Measurements from ENCODE around the gene EXT2. TPM values are rescaled to one million over a fixed set of nuclear protein-coding genes. Genes with fewer than 3 reads are reported as not detected.

The EXT2 gene
- total and polyA plus RNA-seq, 2 of the 13 experiments (the other 11 are each of a cell fraction or from before 2014, with no cell fraction given): 61.5 to 68.7 TPM

DNA sequence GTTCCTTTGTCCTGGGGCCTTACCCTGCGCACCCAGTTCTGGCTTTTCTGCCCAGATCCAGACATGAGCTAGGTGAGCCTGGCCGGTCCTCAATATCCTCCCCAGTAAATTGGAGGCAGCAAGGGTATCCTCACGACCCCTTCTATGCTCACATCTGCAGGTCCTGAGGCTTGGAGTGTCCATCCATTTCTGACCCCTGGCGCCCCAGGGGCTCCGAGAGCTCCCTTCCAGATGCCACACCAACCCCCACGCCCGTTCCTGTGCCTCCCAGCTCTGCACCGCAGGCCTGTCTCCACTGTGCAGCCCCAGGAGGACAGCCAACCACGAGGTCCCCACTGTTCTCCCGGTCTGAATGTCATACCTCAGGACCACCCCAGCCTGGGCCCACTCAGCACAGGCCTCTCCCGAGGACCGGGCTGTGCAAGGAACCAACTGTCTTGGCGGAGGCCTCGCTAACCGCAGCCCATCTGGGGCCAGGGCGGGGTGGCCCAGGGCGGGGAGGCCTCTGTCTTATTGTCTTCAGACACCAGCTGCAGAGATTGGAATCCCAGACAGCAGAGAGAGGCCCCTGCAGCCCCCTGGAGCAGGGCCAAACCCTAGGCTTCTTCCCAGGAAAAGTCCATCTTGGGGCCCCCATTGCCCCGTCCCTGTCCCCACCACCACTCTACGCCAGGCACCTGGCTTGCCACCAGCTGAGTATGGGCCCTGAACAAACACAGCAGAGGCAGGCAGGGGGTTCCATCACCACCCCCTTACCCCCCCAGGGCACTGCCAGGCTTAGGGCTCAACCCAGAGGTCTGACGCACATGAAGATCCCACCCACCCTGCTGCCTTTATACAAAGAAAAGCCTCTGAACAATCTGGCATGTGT lies 175.2 kb downstream of the EXT2 start (continued):
- TF ChIP-seq TEAD2 (CRISPR knock-in tag; IDR thresholded peaks at IDR 0.05): no peak
- TF ChIP-seq KDM3A (CRISPR knock-in tag; IDR thresholded peaks at IDR 0.05; ENCODE audit: low read depth): no peak
- no peak for TF ChIP-seq ZNF598 (CRISPR knock-in tag; IDR thresholded peaks at IDR 0.05; ENCODE audit: borderline replicate concordance)

DNA sequence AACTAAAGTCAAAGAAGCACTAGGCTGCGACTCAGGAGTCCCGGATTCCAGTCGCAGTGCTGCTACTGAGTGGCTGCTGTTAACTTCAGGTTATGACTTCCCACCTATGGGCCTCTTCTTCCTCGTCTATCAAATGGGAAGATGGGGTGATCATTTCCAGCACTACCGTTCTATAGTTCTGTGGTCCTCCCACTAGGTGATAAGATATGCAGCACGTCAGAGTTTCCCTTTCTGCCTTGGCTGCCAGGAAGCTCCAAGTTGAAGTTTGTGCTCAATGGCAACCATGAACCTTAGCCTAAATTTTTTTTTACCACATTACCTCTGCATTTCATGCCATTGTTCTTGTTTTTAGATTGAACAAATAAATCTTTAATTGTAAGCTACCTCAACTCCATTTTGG lies 175.8 kb downstream of the EXT2 start:
- ATAC-seq: no peak
- Histone ChIP-seq H3K79me2 (ENCODE audit: insufficient read depth, low read length) (no peaks in the 10 kb centered on the region), H3K4me3 (replicated peaks in 1 of 3; ENCODE audit: insufficient read depth in 1 of 3, low read depth in 2 of 3, low read length in 3 of 3) (no peak overlapping the region), H3K27me3 (ENCODE audit: control insufficient read depth in 1 of 2, insufficient read depth in 2 of 2, low read length in 2 of 2) (peaks cover 1 to 4% of the 10 kb centered on the region in 2 experiments; a peak in 2 of 5 replicates), H3K4me2 (ENCODE audit: low read depth, low read length) (no peak overlapping the region), H3K36me3 (replicated peaks in 1 of 2; ENCODE audit: control insufficient read depth in 1 of 2, insufficient read depth in 2 of 2, low read length in 2 of 2) (no peaks in the 10 kb centered on the region), H3K9ac (ENCODE audit: insufficient read depth, low read depth, low read length) (no peak overlapping the region), H3K9me3 (ENCODE audit: low read length) (peaks cover 5% of the 10 kb centered on the region), H3K4me1 (ENCODE audit: insufficient read depth, low read length) (peaks cover 12% of the 10 kb centered on the region), H2AFZ (ENCODE audit: low read length) (no peak overlapping the region), H4K20me1 (ENCODE audit: insufficient read depth, low read length) (no peaks in the 10 kb centered on the region), H3K27ac (ENCODE audit: extremely low read length, insufficient read depth, low read length) (no peak overlapping the region)
- DNase-seq (ENCODE audit: low spot score): no peak
- no peak for FAIRE-seq
- intact Hi-C loops (cut with micrococcal nuclease; ENCODE audit: unreplicated experiment): no loop called here
- WGBS (ENCODE audit: low lambda C conversion rate): 60% methylated on average over 6 of the region's 6 CpGs
- CTCF ChIA-PET (ENCODE audit: low intra/inter-chr PET ratio, low total read pairs): no interaction called here
- POLR2A ChIA-PET: no interaction called here
- in situ Hi-C loops (cut with HindIII; ENCODE audit: extremely low pct_ligation_motif_present, low pct_unique_long_range_greater_than_20kb): no loop called here
- BruUV-seq (replicated peaks): no TSS peak
- TF ChIP-seq ZFAT (CRISPR knock-in tag; conservative IDR thresholded peaks at IDR 0.05) (no peak), ARHGAP35 (CRISPR knock-in tag; IDR thresholded peaks at IDR 0.05; ENCODE audit: borderline replicate concordance) (no peak), ZNF329 (CRISPR knock-in tag; IDR thresholded peaks at IDR 0.05; ENCODE audit: low read depth) (no peak), NR3C1 (CRISPR knock-in tag; IDR thresholded peaks at IDR 0.05) (no peak), ZNF672 (CRISPR knock-in tag; IDR thresholded peaks at IDR 0.05) (no peak), MTF2 (CRISPR knock-in tag; IDR thresholded peaks at IDR 0.05; ENCODE audit: borderline replicate concordance) (no peak), SIX1 (CRISPR knock-in tag; IDR thresholded peaks at IDR 0.05; ENCODE audit: borderline replicate concordance) (no peak), NFKB2 (CRISPR knock-in tag; IDR thresholded peaks at IDR 0.05; ENCODE audit: borderline replicate concordance) (no peak), NONO (IDR thresholded peaks at IDR 0.05) (no peak), NONO (CRISPR knock-in tag; conservative IDR thresholded peaks at IDR 0.05) (no peak), THYN1 (CRISPR knock-in tag; IDR thresholded peaks at IDR 0.05; ENCODE audit: borderline replicate concordance, low read depth) (no peak), ZBTB20 (CRISPR knock-in tag; IDR thresholded peaks at IDR 0.05; ENCODE audit: borderline replicate concordance, low read depth) (no peak), ARNTL (CRISPR knock-in tag; IDR thresholded peaks at IDR 0.05) (no peak)
- TF ChIP-seq, protein P1, sequence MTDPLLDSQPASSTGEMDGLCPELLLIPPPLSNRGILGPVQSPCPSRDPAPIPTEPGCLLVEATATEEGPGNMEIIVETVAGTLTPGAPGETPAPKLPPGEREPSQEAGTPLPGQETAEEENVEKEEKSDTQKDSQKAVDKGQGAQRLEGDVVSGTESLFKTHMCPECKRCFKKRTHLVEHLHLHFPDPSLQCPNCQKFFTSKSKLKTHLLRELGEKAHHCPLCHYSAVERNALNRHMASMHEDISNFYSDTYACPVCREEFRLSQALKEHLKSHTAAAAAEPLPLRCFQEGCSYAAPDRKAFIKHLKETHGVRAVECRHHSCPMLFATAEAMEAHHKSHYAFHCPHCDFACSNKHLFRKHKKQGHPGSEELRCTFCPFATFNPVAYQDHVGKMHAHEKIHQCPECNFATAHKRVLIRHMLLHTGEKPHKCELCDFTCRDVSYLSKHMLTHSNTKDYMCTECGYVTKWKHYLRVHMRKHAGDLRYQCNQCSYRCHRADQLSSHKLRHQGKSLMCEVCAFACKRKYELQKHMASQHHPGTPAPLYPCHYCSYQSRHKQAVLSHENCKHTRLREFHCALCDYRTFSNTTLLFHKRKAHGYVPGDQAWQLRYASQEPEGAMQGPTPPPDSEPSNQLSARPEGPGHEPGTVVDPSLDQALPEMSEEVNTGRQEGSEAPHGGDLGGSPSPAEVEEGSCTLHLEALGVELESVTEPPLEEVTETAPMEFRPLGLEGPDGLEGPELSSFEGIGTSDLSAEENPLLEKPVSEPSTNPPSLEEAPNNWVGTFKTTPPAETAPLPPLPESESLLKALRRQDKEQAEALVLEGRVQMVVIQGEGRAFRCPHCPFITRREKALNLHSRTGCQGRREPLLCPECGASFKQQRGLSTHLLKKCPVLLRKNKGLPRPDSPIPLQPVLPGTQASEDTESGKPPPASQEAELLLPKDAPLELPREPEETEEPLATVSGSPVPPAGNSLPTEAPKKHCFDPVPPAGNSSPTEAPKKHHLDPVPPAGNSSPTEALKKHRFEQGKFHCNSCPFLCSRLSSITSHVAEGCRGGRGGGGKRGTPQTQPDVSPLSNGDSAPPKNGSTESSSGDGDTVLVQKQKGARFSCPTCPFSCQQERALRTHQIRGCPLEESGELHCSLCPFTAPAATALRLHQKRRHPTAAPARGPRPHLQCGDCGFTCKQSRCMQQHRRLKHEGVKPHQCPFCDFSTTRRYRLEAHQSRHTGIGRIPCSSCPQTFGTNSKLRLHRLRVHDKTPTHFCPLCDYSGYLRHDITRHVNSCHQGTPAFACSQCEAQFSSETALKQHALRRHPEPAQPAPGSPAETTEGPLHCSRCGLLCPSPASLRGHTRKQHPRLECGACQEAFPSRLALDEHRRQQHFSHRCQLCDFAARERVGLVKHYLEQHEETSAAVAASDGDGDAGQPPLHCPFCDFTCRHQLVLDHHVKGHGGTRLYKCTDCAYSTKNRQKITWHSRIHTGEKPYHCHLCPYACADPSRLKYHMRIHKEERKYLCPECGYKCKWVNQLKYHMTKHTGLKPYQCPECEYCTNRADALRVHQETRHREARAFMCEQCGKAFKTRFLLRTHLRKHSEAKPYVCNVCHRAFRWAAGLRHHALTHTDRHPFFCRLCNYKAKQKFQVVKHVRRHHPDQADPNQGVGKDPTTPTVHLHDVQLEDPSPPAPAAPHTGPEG (CRISPR knock-in tag; IDR thresholded peaks at IDR 0.05): no peak
- TF ChIP-seq, protein P2, sequence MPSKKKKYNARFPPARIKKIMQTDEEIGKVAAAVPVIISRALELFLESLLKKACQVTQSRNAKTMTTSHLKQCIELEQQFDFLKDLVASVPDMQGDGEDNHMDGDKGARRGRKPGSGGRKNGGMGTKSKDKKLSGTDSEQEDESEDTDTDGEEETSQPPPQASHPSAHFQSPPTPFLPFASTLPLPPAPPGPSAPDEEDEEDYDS (CRISPR knock-in tag; IDR thresholded peaks at IDR 0.05): no peak
